Activated T-cell treated with anti-CD3 and anti-CD28 coated beads for 1 hour (primary cell): Measurements from ENCODE around the gene PGAM1.
"Not testable (repeated sequence)": the region's sequence is repeated elsewhere in the genome, so short reads cannot be mapped to it uniquely, and the experiment has no call there.

Source experiments
- DNase-seq: peaks from one replicate; pipeline ENCODE4 v3.0.0-alpha.2; 2020; ENCODE audit warnings: low read depth

PGAM1 gene

DNA sequence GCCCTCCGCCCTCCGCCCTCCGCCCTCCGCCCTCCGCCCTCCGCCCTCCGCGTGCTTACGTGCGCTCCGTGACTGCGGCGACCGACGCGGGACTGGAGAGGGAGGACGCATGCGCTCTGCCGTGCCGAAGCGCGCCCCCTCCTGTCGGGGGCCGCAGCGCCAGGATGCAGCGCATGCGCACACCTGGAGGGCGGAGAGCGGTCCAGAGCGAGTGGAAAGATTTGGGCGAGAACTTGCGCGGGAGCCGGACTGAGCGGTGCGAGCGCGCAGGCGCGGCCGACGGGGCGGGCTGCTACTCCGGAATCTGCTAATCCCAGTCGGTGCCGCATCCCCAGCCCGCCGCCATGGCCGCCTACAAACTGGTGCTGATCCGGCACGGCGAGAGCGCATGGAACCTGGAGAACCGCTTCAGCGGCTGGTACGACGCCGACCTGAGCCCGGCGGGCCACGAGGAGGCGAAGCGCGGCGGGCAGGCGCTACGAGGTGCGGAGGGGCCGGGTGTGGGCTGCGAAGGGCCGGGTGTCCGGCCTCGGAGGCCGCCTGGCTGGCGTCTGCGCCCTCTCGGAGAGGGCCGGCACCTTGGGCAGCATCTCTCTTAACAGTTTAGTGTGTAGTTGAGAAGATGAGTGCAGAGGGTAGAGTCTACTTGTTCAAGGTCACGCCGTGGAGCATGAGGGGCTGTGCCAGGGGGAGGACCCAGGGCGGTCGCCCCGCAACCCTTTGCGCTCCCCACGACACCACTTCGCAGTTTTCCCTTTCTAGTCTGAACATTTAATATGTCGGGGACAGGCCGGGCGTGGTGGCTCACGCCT, at the start of gene PGAM1:
Gene PGAM1 (plus strand): TSS at position 228 of the 812 bp plus-strand sequence. CDS start 117 bp downstream, at position 345.
- peak; percentile 93 for DNase-seq

- DNase-seq, result no peak
These were observed 49.6 kb upstream of the PGAM1 start for GRCh38 chr10:97376413-97376812.

GRCh38 chr10:97378933-97379921, 46.8 kb upstream of the PGAM1 start:
- no peak for DNase-seq

- DNase-seq, result no peak
These were observed 45.5 kb upstream of the PGAM1 start for GRCh38 chr10:97380516-97380915.

DNA sequence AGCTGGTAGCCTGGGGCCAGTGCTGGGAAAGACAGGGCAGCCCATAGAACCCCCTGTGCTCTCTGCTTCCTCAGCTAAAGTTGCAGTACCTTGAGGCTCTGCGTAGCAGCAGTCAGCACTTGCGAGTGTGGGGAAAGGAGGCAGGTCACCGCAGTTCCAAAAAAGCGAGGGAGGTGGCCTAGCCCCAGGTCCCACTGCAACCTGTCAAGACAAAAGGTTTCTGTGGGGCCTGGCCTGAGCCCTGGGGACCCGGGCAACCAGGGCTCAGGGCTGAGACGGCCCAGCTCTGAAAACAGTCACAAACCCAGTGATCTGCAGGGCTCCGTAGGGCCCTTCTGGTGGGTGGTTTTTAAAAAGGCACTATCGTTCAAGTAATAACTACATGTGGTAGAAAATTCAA, 44.4 kb upstream of the PGAM1 start:
- DNase-seq, result no peak

DNA sequence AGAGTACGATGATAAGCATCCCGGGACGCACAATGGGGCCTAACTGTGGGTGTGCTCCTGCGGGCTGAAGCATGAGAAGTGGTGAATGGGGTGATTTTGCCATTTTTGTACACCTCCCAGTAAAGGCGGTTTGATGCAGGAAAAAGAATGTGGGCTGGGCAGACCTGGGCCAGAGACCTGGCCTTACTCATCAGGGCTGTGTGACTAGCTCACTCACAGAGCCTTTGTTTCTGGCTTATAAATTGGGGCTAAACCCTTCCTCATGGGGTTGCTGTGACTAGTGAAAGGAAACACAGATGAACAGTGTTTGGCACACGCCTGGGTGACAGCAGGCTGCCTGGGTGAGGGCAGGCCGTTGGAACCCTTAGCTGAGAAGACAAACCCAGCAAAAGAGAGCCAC, 42.8 kb upstream of the PGAM1 start:
- no peak for DNase-seq

DNA sequence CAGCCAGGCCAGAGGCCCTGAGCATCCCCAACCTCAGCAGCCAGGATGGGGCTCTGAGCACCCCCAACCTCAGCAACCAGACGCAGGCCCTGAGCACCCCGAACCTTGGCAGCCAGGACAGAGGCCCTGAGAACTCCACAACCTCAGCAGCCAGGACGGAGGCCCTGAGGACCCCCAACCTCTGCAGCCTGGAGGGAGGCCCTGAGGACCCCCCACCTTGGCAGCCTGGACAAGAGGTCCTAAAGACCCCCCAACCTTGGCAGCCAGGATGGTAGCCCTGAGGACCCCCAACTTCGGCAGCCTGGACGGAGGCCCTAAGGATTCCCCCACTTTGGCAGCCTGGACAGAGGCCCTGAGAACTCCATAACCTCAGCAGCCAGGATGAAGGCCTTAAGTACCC, 41.8 kb upstream of the PGAM1 start:
- no peak for DNase-seq

DNA sequence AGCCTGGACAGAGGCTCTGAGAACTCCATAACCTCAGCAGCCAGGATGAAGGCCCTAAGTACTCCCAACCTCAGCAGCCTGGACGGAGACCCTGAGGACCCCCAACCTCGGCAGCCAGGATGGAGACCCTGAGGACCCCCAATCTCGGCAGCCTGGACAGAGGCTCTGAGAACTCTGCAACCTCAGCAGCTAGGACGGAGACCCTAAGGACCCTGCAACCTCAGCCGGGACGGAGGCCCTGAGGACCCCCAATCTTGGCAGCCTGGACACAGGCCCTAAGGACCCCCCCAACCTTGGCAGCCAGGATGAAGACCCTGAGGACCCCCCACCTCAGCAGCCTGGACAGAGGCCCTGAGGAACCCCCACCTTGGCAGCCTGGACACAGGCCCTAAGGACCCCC, 41.4 kb upstream of the PGAM1 start:
- no peak for DNase-seq

DNA sequence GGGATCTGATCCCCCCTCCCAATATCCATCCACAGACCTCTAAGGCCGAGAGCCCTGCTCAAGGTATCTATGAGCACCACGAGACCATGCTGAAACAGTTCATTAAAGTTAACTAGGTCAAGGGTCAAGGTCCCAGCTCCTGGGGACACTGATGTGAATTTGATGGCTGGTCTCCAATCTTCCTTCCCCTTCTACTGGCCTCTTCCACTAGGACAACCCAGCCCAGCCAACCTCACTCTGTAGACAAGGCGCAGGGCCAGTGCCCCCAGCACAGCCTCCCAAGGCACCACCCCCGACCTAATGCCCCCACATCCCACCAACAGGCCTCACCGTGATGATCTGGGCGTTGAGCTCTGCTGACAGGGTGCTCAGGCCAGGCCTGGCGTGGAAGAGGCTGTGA, 40.4 kb upstream of the PGAM1 start:
- DNase-seq, result no peak

DNA sequence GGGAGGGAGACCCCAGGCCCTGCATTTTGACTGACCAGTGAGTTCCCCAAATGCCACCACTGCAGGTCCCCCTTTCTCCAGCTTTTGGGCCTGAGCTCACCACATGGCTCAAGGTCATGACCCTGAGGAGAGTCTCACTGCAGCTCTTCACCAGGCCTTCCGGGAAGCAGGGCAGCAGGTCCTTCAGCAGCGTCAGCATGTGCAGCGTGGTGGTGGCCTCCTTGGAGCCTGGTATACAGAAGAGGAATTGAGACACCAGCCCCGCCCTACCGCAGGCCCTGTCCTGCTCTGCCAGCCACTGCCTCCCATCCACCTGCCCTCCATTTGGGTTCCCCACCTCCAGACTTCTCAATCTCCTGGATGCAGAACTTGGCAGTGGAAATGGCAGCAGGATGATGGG, 37.8 kb upstream of the PGAM1 start:
- DNase-seq, result no peak

DNA sequence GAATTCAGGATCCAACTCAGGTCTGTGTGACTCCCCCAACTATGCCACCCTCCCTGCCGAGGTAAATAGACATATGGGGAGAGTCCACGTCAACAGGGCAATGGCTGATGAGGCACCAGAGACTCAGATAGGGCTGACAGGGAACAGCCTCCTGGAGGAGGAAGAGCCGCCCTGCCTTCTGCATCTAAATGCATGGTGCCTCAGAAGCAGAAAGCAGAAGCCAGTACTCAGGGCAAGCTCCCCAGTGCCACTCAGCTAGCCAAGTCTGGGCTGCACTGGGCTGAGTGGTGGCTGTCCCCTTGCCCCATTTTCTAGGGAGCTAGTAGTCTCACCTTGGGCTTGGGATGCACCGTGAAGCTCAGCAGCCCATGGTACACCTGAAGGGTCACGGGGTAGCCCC, 35.9 kb upstream of the PGAM1 start:
- DNase-seq, result no peak

- DNase-seq, result no peak
These were observed 32.9 kb upstream of the PGAM1 start for GRCh38 chr10:97393034-97393573.

- DNase-seq, result no peak
These were observed 29.9 kb upstream of the PGAM1 start for GRCh38 chr10:97396056-97396455.

- no peak for DNase-seq
These were observed 26.0 kb upstream of the PGAM1 start for GRCh38 chr10:97399843-97400545.

DNA sequence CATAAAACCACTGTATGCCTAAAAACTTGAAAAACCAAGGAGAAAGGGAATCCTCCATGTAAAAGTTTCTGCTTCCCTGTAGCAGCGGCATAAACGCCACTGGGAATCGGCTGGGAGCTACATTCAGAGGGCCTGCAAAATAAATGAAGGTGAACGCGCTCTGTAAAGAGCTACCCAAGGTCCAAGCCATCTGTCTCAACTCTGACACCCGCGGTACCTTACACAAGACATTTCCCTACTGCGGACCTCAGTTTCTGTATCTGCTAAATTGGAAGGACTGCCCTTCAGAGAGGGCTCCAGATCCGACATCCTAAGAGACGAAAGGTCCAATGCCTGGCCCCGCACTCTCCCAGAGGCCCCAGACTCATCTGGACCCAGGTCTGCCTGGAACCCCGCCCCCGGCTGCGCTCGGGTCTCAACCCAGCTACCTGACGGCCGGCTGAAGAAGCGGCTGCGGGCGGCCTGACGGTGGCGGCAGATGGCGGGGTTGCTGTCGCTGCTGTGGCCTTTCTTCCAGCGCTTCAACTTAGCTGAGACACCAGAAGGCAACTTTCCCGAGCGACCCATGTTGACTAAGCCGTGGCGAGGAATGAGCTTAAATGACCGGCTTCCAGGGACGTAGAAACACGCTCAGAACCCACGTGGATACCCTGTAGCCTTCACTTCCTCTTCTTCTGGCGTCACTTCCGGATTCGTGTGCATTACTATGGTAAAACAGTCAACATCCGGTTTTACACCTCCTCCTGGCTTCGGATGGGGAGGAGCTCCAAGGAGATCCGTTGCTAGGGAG, 25.1 kb upstream of the PGAM1 start, which contains the start of gene RRP12:
Gene RRP12 (minus strand): TSS at position 676 of the 790 bp plus-strand sequence. CDS start 109 bp downstream, at position 567.
- DNase-seq, result peak; percentile 63

DNA sequence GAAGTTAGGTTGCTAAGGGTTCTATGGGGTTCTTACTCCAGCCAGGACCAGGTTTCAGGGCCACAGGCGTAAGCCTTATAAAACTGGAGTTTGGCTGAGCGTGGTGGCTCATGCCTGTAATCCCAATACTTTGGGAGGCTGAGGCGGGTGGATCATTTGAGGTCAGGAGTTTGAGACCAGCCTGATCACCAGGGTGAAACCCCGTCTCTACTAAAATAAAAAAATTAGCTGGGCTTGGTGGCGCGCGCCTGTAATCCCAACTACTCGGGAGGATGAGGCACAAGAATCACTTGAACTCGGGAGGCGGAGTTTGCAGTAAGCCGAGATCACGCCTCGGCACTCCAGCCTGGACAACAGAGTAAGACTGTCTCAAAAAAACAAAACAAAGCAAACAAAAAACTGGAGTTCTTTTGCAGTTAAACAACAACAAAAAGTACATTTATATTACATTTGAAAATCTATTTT, 24.5 kb upstream of the PGAM1 start:
- no peak for DNase-seq

DNA sequence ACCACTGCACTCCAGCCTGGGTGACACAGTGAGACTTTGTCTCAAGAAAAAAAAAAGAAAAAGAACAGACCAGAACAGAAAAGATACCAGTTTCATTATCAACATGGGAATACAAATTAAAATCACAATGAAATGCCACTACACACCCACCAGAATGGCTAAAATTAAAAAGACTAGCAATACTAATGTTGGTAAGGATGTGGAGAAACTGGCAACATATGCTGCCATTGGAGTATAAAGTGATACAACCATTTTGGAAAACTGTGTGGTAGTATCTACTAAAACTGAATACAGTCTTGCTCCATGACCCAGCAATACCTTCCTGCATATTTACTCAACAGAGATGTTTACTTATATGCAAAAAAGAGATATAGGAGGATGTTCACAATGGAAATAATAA, 21.9 kb upstream of the PGAM1 start:
- no peak for DNase-seq

- no peak for DNase-seq
These were observed 19.9 kb upstream of the PGAM1 start for GRCh38 chr10:97406064-97406463.

GRCh38 chr10:97406483-97406882, 19.5 kb upstream of the PGAM1 start:
- DNase-seq, result not testable (repeated sequence)

DNA sequence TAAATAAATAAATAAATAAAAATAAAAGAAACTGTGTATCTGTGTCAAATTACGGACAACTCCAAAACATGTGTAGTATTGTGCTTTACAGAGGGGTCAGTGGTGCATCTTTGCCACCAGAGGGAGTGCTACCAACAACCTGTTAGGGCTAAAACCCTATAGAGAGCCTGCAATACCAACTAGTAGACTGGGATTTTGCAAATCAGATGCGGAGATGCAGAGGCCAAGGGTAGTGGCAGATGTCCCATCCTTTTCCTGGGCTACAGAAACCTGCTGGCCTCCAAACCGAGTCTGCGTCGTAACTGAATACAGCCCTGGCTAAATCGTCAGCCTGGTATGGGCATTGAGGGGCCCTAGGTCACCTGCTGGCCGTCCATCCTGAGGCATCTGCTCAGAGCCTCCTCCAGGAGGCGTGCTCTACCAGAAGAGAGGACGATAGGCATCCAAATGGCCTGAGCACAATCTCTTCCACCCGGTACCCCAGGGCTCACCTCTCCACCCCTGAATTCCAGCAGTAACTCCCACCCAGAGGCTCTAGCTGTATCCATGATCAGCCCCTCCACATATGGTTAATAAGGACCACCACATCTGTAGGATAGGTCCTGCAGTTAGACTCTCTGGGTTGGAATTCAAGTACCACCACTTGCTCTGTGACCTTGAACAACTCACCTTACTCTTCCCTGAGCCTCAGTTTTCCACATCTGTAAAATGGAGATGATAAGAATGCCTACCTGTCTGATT, 18.6 kb upstream of the PGAM1 start:
- DNase-seq, result peak; percentile 47
